ENCODE measurements around the gene MAN1C1. TPM values are rescaled to one million over a fixed set of nuclear protein-coding genes. Genes with fewer than 3 reads are reported as not detected.

The MAN1C1 gene
- total RNA-seq, 4 donors from 2014 or later: 28.1 to 60.4 (median 32.7) TPM

DNA sequence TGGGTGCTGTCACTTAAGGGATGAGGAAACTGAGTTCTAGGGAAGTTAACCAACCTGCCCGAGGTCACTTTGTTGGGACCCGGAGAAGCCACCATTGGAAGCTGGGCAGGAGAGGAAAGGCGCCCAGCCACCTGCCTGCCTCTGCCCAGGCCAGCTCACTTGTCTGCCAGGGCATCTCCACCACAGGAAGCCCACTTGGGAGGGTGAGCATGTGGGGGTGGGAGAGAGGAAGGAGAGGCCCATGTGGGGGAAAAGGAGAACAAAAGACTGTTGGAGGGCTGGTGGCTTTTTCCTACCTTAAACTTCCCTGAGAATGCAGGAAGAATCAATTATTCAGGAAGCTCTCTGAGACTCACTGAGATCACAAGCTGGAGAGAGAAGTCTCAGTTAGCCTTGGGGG is 139.6 kb downstream of the MAN1C1 start:
- intact Hi-C loops (cut with DNase I): no loop called here
- DNase-seq: no peak
- Histone ChIP-seq H3K36me3 (no peaks in the 10 kb centered on the region), H3K27ac (no peak overlapping the region), H3K4me3 (replicated peaks in 1 of 3) (no peak overlapping the region), H3K9me3 (no peaks in the 10 kb centered on the region), H3K27me3 (no peaks in the 10 kb centered on the region), H3K4me1 (peaks cover 17 to 22% of the 10 kb centered on the region in 2 donors)
- WGBS, 2 donors: 78% methylated on average over 3 of the region's 3 CpGs
- TF ChIP-seq, protein P1, sequence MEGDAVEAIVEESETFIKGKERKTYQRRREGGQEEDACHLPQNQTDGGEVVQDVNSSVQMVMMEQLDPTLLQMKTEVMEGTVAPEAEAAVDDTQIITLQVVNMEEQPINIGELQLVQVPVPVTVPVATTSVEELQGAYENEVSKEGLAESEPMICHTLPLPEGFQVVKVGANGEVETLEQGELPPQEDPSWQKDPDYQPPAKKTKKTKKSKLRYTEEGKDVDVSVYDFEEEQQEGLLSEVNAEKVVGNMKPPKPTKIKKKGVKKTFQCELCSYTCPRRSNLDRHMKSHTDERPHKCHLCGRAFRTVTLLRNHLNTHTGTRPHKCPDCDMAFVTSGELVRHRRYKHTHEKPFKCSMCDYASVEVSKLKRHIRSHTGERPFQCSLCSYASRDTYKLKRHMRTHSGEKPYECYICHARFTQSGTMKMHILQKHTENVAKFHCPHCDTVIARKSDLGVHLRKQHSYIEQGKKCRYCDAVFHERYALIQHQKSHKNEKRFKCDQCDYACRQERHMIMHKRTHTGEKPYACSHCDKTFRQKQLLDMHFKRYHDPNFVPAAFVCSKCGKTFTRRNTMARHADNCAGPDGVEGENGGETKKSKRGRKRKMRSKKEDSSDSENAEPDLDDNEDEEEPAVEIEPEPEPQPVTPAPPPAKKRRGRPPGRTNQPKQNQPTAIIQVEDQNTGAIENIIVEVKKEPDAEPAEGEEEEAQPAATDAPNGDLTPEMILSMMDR (IDR thresholded peaks at IDR 0.05): no peak
- TF ChIP-seq POLR2A (IDR thresholded peaks at IDR 0.05): no peak

DNA sequence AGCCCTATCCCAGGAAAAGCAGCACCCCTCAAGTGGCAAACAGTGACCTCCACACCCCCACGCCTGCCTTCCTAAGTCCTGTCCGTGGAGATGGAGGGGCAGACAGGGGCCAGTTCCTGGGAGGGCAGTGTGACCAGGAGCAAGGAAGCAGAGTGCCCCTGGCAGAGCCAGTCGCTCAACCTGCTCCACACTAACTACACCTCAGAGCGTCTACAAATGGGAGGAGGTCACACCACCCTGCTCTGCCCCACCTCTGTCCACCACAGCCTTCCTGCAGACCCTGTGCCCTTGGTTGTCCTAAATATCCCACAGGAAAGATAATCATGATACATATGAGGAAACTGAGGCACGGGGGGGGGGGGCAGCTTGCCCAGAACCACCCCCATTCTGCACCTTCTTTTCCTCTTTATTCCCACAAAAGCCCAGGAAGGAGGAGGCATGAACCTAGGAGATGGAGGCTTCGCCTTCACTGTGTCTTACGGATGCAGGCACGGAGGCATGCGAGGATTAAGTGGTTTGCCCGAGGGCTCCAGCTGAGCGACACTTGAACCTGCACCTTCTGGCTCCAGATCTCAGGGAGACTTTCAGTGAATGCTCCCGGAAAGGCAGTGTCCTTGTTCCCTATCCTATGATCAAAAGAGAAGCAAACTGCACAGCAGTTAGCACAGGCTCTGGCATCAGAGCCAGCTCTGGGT is 140.7 kb downstream of the MAN1C1 start:
- Histone ChIP-seq H3K4me3 (replicated peaks in 1 of 3) (no peak overlapping the region), H3K27ac (no peak overlapping the region), H3K36me3 (no peaks in the 10 kb centered on the region), H3K9me3 (no peaks in the 10 kb centered on the region), H3K4me1 (peaks cover 17 to 22% of the 10 kb centered on the region in 2 donors), H3K27me3 (no peaks in the 10 kb centered on the region)
- 87% methylated on average over 11 to 12 of the region's 12 CpGs for WGBS, 2 donors
- DNase-seq: no peak
- TF ChIP-seq POLR2A (IDR thresholded peaks at IDR 0.05): no peak
- TF ChIP-seq, protein P1 (IDR thresholded peaks at IDR 0.05): no peak
- intact Hi-C loops (cut with DNase I): no loop called here

DNA sequence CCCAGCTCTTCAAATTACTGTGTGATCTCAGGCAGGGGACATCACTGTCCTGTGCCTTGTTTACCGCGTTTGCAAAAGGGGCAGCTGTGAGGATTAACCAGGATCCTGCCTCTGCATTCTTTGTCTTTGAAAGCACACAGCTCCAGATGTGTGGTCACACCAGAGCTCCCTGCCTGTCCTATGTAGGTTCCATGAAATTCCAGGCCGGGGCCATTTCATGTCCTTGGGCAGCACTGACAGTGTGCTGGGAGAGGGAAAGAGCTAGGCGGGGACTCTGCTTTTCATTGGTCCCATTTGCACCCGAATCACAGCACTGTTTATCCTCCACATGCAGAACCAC is 141.2 kb downstream of the MAN1C1 start:
- TF ChIP-seq, protein P1 (IDR thresholded peaks at IDR 0.05): no peak
- no peak for TF ChIP-seq POLR2A (IDR thresholded peaks at IDR 0.05)
- H3K27ac ChIP-seq: no peak overlapping the region
- H3K9me3 ChIP-seq: no peaks in the 10 kb centered on the region
- no peak for DNase-seq
- H3K36me3 ChIP-seq: no peaks in the 10 kb centered on the region
- no peaks in the 10 kb centered on the region for H3K27me3 ChIP-seq
- no peak overlapping the region for H3K4me3 ChIP-seq (replicated peaks in 1 of 3)
- WGBS, 2 donors: 83 to 93% methylated on average over 5 of the region's 5 CpGs
- H3K4me1 ChIP-seq: peaks cover 17 to 22% of the 10 kb centered on the region in 2 donors
- intact Hi-C loops (cut with DNase I): no loop called here

DNA sequence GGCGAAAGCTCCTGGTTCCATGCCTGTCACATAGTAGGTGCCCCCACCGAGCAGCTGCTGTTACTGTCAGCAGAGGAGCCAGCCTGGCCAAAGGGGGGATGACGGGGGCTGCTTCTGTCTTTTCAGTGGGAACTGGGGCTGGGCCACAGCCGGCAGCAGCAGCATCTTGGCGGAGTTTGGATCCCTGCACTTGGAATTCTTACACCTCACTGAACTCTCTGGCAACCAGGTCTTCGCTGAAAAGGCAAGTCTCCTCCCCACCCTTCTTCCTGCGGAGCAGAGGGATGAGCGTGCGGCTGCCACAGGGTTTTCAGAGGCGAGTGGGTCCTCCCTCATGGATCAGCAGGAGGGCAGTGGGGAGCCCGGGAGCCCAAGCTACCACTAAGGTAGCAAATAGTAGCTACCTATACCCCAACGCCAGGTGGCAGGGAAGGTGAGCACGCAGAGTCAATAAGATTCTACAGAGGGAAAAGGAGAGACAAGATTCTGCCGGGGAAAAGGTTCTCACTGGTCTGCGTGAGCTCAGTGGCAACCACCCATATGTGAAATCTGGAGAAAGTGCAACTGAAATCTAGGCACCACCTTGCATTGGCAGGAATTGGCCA is 142.0 kb downstream of the MAN1C1 start:
- 95% methylated on average over 14 of the region's 15 CpGs for WGBS, 2 donors
- DNase-seq: no peak
- peaks cover 17 to 22% of the 10 kb centered on the region in 2 donors for H3K4me1 ChIP-seq
- no peaks in the 10 kb centered on the region for H3K9me3 ChIP-seq
- no peak for TF ChIP-seq POLR2A (IDR thresholded peaks at IDR 0.05)
- TF ChIP-seq, protein P1 (IDR thresholded peaks at IDR 0.05): no peak
- no peak overlapping the region for H3K4me3 ChIP-seq (replicated peaks in 1 of 3)
- no peaks in the 10 kb centered on the region for H3K36me3 ChIP-seq
- no peaks in the 10 kb centered on the region for H3K27me3 ChIP-seq
- intact Hi-C loops (cut with DNase I): no loop called here
- H3K27ac ChIP-seq: peak overlapping the region in 2 of 3 donors; percentile 68 to 72

DNA sequence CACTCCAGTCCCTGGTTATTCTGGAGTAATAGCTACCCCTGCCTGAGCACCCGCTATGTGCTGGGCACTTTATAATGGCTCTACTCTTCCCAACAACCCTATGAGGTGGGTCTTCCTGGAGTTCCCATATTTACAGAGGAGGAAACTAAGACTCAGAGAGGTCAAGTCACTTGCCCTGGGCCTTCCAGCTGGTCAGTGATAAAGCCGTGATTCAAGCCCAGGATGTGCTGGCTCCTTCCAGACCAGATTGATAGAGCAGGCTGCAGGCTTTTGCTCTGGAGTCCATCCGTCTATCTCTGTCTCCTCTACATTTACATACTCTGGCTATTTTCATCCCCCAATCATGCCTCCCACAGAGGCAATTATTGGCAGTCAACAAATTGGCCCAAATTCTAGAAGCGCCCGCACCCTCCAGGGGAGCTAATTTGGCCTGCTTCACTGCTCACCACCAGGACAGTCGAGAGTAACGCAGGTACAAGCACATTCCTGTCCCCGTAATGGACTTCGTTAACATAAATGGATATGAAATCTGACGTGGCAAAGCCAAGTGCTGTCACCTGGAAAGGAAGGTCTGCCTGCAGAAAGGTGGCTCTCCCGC is 143.6 kb downstream of the MAN1C1 start:
- intact Hi-C loops (cut with DNase I): no loop called here
- H3K36me3 ChIP-seq: no peaks in the 10 kb centered on the region
- no peak for TF ChIP-seq POLR2A (IDR thresholded peaks at IDR 0.05)
- TF ChIP-seq, protein P1 (IDR thresholded peaks at IDR 0.05): peak in 1 of 6 experiments; percentile 11
- DNase-seq: peak; percentile 34 to 51
- WGBS, 2 donors: 82 to 88% methylated on average over 11 of the region's 11 CpGs
- peaks cover 21 to 25% of the 10 kb centered on the region in 2 donors for H3K4me1 ChIP-seq
- peak overlapping the region; percentile 6 to 72 (median 68) for H3K27ac ChIP-seq
- no peak overlapping the region for H3K4me3 ChIP-seq (replicated peaks in 1 of 3)
- H3K9me3 ChIP-seq: no peaks in the 10 kb centered on the region
- H3K27me3 ChIP-seq: no peaks in the 10 kb centered on the region
